GM19023 (cell line): ENCODE data around the gene UGT1A7.

ENCODE experiments used
- ATAC-seq: cut with Tn5 transposase; IDR thresholded peaks from one replicate; pipeline ENCODE4 v1.9.1; 2021; ENCODE audit warnings: mild to moderate bottlenecking, moderate library complexity; ENCODE audit not compliant: unreplicated experiment

The UGT1A7 gene

DNA sequence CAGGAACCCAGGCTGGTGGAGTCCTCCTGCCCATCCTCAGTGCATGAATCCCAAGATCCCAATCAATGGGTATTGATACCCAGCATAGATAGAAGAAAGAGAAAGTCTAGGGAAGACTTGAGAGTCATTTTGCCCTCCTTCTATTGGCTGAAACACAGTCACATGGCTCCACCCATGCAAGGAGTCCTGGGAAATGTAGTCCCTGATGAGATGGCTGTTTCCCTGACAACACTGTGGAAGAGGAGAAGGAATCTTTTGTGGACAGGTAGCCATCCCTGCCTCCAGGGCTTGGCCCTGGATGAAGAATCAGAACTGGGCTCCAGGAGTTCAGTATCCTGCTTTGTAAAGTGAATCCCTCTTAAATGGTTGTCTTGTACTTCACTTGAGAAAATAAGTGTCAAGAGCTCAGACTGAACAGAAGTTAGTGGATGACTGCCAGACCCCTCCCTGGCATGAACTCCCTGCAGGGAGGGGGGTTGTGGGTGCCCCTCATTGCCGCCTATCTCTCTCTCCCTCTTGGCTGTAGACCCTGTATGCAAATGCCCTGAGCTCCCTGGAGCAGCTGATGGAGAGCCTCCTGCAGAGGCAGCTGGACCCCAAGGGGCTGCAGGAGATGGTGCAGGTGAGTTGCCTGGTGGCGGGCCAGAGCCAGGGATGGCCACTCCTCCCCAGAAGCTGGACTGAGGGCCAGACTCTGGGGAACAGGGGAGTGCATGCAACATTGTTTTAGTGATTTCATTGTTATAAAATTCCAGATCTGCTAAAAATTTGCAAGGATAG lies 132.5 kb downstream of the UGT1A7 start:
- no peak for ATAC-seq

GRCh38 chr2:233815861-233816260 lies 134.2 kb downstream of the UGT1A7 start:
- no peak for ATAC-seq

- ATAC-seq: no peak
These were observed 134.6 kb downstream of the UGT1A7 start for GRCh38 chr2:233816334-233816733.

DNA sequence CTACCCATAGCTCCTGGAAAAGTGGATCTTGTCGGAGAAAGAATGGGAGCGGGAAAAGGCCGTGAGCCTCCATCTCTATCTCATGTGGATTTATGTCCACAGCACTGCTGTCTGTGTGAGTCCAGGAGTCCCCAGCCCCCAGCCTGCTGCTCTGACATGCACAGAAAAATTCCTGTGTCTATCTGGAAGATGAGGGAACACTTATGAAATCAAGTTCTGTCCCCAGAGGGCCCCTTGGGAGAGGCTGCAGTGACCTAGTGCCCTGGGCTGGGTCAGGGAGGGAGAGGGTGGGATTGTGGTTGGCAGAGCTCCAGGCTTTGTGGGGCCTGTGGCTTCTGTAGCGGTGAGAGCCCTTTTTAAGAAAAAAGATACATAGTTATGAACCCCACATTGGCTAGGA lies 135.1 kb downstream of the UGT1A7 start:
- no peak for ATAC-seq

GRCh38 chr2:233817361-233817911 lies 135.7 kb downstream of the UGT1A7 start:
- ATAC-seq: no peak

DNA sequence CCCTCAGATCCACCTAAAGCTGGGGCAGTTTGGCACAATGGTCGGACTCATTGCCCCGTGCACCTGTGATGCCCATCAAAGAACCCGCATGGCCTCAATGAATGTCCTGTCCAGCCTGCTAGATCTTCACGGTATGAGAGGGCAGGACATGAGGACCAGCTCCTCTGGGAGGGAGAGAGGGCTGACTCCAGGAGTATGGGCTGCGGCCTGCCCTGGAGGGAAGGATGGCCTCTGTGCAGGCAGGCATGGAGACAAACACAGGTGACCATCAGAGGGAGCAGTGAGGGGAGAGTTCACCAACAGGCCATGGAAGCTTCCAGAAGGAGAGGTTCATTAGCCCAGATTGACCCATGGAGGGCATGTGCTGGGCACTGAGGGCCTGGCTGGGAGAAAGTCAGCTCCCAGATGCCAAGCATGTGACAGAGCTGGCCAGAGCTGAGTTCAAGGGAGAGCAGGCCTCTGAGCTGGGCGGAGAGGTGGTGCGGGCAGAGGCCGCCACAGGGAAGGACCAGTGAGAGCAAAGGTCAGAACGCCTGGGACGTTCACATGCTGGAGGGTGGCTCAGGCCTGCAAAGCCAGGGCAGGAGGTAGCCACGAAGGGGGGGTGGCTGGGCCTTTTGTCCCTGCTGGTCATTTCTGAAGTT lies 136.4 kb downstream of the UGT1A7 start:
- no peak for ATAC-seq

- ATAC-seq: no peak
These were observed 137.2 kb downstream of the UGT1A7 start for GRCh38 chr2:233818639-233819621.

DNA sequence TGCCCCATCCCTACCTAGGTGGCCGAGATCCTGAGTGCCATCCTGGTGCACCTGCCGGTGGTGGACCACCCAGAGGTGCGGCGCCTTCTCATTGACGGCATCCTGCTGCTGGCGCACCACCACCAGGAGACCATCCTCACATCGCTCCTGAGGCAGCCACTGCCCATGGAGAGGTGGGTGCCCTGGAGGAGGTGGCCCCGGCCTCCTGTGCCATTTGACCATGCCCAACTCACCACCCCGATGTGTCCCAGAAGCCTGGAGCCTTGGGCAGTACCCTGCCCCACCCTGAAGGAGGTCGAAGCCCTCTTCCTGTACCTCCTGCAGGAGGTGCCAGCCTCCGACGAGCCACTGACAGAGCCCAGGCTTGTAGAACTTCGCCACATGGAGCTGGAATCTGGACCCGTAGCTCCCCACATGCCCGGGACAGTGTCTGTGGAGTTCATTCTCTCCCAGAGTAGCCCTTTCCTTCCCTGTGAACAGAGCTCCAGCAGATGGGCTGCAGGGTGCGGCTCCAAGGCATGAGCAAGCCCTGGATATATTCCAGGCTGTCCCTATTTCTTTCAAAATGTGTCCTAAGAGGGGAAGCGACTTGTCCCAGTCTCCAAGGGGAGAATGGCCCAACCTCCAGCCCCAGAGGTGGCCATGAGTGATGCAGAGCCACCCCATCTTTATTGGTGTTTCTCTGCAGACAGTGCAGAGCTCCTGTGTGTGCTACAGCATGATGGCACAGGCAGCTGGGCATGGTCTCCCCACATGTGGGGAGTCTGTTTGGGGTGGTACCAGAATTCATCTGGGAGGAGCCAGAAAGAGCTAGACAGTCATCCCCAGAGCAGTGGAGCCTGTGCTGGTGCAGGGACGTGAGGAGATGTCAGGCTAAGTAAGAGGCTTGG lies 138.4 kb downstream of the UGT1A7 start:
- no peak for ATAC-seq

GRCh38 chr2:233820774-233821105 lies 139.0 kb downstream of the UGT1A7 start:
- ATAC-seq: no peak

GRCh38 chr2:233821196-233821595 lies 139.5 kb downstream of the UGT1A7 start:
- no peak for ATAC-seq

DNA sequence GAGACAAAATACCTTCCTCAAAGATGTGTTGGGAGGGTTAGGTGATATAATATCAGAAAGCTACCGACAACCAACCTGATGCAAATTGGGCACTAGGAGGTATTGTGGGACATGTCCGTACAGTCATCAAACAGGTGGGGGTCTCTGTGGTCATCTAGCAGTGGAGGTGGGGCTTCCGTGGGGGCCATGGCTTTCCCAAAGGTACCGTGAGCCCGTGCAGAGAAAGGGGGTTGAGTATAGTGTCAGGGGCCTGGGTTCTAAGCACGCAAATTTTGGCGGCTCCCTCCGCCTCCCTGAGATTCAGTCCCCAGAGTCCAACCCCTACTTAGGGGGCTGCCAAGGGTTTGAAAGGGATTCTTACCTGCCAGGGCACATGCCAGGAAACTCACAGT lies 140.0 kb downstream of the UGT1A7 start:
- ATAC-seq: no peak

GRCh38 chr2:233822101-233822771 lies 140.5 kb downstream of the UGT1A7 start:
- no peak for ATAC-seq
